ENCODE data around the gene SNX18.

DNA sequence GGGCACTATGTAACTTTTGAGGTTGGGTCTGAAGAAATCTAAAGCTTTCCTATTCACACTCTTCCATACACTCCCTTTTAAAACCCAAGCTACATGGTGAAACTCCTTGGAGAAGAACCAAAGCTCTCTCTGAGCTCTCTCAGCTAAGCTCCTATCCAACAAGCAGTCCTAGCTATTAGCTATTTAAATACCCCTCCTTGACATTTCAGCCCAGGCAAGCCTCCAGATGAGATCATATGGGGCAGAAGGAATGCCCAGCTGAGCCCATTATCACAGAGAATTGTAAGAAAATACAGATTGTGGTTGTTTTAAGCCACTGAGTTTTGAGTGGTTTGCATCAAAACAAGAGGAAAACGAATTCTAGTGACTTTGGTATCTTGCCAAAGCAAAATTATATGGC lies 46.9 kb upstream of the SNX18 start:
- TF ChIP-seq RUNX3 (IDR thresholded peaks at IDR 0.05; ENCODE audit: low read length): no peak
- no peak for TF ChIP-seq ZBTB11 (CRISPR knock-in tag; IDR thresholded peaks at IDR 0.05)
- TF ChIP-seq ETV6 (conservative IDR thresholded peaks at IDR 0.05 in 1 of 2, IDR thresholded peaks at IDR 0.05 in 1 of 2; ENCODE audit: borderline replicate concordance in 1 of 2, low read depth in 1 of 2): no peak
- TF ChIP-seq, protein P1, sequence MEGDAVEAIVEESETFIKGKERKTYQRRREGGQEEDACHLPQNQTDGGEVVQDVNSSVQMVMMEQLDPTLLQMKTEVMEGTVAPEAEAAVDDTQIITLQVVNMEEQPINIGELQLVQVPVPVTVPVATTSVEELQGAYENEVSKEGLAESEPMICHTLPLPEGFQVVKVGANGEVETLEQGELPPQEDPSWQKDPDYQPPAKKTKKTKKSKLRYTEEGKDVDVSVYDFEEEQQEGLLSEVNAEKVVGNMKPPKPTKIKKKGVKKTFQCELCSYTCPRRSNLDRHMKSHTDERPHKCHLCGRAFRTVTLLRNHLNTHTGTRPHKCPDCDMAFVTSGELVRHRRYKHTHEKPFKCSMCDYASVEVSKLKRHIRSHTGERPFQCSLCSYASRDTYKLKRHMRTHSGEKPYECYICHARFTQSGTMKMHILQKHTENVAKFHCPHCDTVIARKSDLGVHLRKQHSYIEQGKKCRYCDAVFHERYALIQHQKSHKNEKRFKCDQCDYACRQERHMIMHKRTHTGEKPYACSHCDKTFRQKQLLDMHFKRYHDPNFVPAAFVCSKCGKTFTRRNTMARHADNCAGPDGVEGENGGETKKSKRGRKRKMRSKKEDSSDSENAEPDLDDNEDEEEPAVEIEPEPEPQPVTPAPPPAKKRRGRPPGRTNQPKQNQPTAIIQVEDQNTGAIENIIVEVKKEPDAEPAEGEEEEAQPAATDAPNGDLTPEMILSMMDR (IDR thresholded peaks at IDR 0.05 in 2 of 3, conservative IDR thresholded peaks at IDR 0.05 in 1 of 3; ENCODE audit: control insufficient read depth in 2 of 3, extremely low read depth in 1 of 3, insufficient read depth in 1 of 3, low read depth in 3 of 3, low read length in 3 of 3): no peak
- no peak for TF ChIP-seq STAT3 (IDR thresholded peaks at IDR 0.05; ENCODE audit: low read depth, low read length)
- TF ChIP-seq EZH2 (IDR thresholded peaks at IDR 0.05; ENCODE audit: borderline replicate concordance, control insufficient read depth, low read depth, low read length): no peak
- TF ChIP-seq NR2C2 (IDR thresholded peaks at IDR 0.05; ENCODE audit: borderline replicate concordance, control insufficient read depth, insufficient read length, low read depth): no peak
- TF ChIP-seq CEBPB (IDR thresholded peaks at IDR 0.05; ENCODE audit: borderline replicate concordance in 1 of 2, low read depth in 2 of 2, low read length in 2 of 2): no peak
- no peak for TF ChIP-seq POLR2AphosphoS5 (IDR thresholded peaks at IDR 0.05; ENCODE audit: low read length)
- TF ChIP-seq STAT1 (conservative IDR thresholded peaks at IDR 0.05): no peak
- TF ChIP-seq MAX (IDR thresholded peaks at IDR 0.05; ENCODE audit: low read depth, low read length): no peak
- TF ChIP-seq, protein P2, sequence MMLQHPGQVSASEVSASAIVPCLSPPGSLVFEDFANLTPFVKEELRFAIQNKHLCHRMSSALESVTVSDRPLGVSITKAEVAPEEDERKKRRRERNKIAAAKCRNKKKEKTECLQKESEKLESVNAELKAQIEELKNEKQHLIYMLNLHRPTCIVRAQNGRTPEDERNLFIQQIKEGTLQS (IDR thresholded peaks at IDR 0.05; ENCODE audit: borderline replicate concordance, extremely low read depth, low read depth, low read length): no peak
